ENCODE results near the gene MAFB.

MAFB gene

DNA sequence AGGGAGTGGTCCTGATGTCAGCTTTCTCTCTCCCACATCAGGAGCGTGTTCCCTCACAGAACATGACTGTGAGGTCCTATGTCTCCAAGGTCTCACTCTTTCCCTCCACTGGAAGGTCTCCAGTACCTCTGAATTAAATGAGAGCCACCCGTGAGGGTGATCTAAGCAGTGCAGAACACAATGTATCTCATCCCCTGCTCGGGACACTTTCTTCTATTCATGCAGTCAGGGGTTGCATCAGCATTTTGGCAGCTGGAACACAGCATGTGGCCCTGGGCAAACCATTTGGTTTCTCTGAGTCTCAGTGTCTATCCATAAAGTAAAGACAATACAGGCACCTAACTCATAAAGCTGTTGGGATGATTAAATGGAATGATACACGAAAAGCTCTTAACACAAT lies 34.2 kb downstream of the MAFB start:
- DNase-seq (ENCODE audit: low read depth) = peak; percentile 31
- TF ChIP-seq, protein P1, sequence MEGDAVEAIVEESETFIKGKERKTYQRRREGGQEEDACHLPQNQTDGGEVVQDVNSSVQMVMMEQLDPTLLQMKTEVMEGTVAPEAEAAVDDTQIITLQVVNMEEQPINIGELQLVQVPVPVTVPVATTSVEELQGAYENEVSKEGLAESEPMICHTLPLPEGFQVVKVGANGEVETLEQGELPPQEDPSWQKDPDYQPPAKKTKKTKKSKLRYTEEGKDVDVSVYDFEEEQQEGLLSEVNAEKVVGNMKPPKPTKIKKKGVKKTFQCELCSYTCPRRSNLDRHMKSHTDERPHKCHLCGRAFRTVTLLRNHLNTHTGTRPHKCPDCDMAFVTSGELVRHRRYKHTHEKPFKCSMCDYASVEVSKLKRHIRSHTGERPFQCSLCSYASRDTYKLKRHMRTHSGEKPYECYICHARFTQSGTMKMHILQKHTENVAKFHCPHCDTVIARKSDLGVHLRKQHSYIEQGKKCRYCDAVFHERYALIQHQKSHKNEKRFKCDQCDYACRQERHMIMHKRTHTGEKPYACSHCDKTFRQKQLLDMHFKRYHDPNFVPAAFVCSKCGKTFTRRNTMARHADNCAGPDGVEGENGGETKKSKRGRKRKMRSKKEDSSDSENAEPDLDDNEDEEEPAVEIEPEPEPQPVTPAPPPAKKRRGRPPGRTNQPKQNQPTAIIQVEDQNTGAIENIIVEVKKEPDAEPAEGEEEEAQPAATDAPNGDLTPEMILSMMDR (conservative IDR thresholded peaks at IDR 0.05; ENCODE audit: control insufficient read depth, insufficient read depth, low read depth, low read length) = no peak
- no peak overlapping the region for H3K4me3 ChIP-seq (ENCODE audit: control insufficient read depth, low read depth, low read length)

DNA sequence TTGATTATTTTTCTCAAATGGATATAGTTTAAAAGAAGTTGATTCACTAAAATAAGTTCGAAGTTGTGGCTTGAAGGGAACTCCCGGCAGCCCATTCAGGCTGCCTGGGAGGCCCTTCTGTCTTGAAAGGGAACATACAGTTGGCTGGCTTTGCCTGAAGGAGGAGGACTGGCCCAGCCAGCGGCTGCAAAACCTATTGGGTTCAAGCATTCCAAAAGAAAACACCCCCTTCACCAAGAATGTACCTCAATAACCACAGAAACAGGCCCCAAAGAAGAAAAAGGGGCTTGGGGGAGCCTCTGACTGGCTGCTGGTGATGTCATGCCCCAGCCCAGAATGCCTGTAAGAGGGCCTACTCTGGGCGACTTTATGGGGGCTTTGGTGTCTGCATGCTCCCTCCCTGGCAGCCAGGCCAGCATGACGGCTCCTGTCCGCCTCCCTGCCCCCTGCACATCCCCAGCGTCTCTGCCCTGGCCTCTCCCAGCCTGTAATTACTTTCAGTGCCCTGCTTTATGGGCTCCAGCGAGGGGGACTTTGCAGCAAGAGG lies 36.5 kb downstream of the MAFB start:
- TF ChIP-seq, protein P1 (conservative IDR thresholded peaks at IDR 0.05; ENCODE audit: control insufficient read depth, insufficient read depth, low read depth, low read length) = no peak
- no peak overlapping the region for H3K4me3 ChIP-seq (ENCODE audit: control insufficient read depth, low read depth, low read length)
- no peak for DNase-seq (ENCODE audit: low read depth)

DNA sequence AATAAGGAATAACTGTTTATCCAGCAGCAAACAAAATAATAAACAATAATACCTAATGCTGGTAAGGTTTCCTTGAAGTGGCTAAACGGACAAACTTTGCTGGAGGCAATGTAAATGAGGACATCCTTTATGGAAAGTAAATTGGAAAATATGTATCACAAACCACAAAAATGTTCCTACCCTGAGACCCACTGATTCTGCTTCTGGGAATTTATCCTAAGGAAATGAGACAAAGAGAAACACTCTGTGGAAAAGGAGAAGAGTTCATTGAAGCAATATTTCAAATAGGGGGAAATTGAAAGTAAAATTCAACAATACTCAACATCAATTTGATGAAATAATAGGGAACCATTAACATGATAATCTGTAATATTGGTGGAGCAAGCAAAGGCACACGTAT lies 37.9 kb downstream of the MAFB start:
- peak; percentile 26 for DNase-seq (ENCODE audit: low read depth)
- TF ChIP-seq, protein P1 (conservative IDR thresholded peaks at IDR 0.05; ENCODE audit: control insufficient read depth, insufficient read depth, low read depth, low read length) = no peak

DNA sequence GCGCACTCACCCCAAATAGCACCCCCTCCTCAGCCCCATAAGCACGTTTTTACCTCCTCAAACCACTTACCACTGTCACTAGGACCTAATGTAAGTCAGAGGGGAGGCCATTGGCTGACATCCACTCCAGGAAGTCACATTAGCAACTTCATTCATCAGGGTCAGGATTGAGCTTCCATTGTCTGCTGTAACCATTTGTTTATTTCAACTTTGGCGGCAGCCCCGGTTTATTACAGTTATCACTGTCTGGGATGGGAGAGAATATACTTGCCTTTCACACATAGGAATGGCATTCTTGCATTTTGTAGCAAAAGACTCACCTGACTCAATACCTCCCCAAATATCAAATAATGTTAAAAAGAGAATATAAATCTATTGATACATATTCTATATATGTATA lies 38.3 kb downstream of the MAFB start:
- H3K4me3 ChIP-seq (ENCODE audit: control insufficient read depth, low read depth, low read length) = no peak overlapping the region
- TF ChIP-seq, protein P1 (conservative IDR thresholded peaks at IDR 0.05; ENCODE audit: control insufficient read depth, insufficient read depth, low read depth, low read length) = no peak
- DNase-seq (ENCODE audit: low read depth) = no peak

More for the DNA sequence above, 37.9 kb downstream of the MAFB start:
- H3K4me3 ChIP-seq (ENCODE audit: control insufficient read depth, low read depth, low read length) = no peak overlapping the region

DNA sequence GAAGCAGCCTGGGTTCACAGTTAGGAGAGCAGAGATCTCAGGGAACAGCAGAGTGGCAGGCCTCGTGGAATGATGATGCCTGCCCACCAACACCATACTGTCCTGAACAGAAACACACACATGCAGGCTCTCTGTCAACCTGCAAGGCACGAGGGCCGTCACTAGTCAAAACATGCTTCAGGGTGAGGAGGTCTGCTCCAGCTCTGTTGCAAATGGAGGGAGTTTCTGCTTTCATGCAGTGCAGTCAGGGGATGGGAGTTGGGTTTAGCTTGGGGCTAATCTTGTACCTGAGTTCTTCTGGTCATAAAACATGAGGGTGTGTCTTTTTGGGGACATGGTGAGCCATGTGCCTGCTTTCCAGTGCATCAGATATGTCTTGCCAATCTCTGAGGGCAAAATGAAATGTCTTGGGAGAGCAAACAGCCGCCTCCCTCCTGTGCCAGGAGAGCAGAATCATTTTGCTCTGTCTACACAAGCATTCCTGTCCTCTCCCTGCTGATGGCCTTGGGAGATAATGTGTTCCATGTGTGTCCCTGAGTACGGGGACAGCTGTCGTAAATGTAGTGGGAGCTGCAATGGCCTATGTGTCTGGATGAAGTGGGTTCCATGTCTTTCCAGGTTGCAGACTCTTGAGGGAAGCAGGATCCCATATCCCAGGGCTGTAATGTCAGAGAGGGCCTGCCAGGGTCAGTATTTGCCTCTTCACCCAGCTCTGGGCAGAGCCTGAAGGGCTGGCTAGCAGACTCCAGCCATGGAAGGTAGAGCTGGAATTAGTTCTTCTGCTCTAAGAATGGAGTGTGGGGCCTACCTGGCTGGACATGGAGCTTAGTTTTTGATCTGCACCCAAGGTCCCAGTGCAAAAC lies 40.6 kb downstream of the MAFB start:
- TF ChIP-seq, protein P1 (conservative IDR thresholded peaks at IDR 0.05; ENCODE audit: control insufficient read depth, insufficient read depth, low read depth, low read length) = no peak

DNA sequence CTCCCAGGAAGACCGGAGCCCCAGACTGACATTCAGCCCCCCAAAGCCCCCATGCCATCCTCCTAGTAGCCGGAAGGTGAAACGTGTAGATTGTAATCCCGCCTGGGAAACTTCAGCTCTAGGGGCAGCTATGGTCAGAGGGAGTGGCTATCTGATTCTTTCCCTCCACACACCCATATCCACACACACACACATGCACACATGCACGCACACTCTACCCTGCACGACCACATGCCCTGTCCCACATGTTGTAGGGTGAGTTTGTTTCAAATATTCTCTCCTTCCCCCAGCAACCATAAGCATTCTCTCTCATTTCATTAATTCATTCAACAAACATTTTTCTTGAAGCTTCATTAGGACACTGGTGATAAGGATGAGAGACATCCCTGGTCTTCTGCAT lies 42.2 kb downstream of the MAFB start:
- TF ChIP-seq, protein P1 (conservative IDR thresholded peaks at IDR 0.05; ENCODE audit: control insufficient read depth, insufficient read depth, low read depth, low read length) = no peak
- DNase-seq (ENCODE audit: low read depth) = no peak
- H3K4me3 ChIP-seq (ENCODE audit: control insufficient read depth, low read depth, low read length) = no peak overlapping the region

More for the DNA sequence above, 40.6 kb downstream of the MAFB start:
- DNase-seq (ENCODE audit: low read depth) = no peak
- no peak overlapping the region for H3K4me3 ChIP-seq (ENCODE audit: control insufficient read depth, low read depth, low read length)
